GM18526 (cell line): ENCODE results near the gene RECQL5.

ENCODE experiments used
- POLR2A ChIP-seq: IDR thresholded peaks from 3 replicates; pipeline ENCODE4 v1.6.1; 2011; ENCODE audit not compliant: insufficient read length; ENCODE audit errors: extremely low read depth

RECQL5 gene

GRCh38 chr17:75587675-75588595 is 79.0 kb downstream of the RECQL5 start, which contains the start of gene MYO15B:
Gene MYO15B (plus strand): TSS chr17:75587800. CDS start chr17:75588058, 258 bp downstream.
- TF ChIP-seq POLR2A: no peak

GRCh38 chr17:75584849-75585175 is 82.1 kb downstream of the RECQL5 start:
- no peak for TF ChIP-seq POLR2A
